Natural killer cell treated with Interleukin-12 subunit alpha and Interleukin-12 subunit beta and Interleukin-15 and Interleukin-18, amount 100 ng/mL, for 72 hours (primary cell): Measurements from ENCODE around the gene CRYBA4. TPM values are rescaled to one million over a fixed set of nuclear protein-coding genes. Genes with fewer than 3 reads are reported as not detected.

Experiments used
- total RNA-seq, 2 donors: library from RNA; stranded (reverse); gene quantifications; one replicate each; pipeline ENCODE4 v1.2.3, GENCODE V29; 2022

CRYBA4 gene
- total RNA-seq, 2 donors from 2014 or later, result not detected

Other genes starting within 250 kb of the CRYBA4 start
- 10 to 100 TPM in 1 of 2 donors, 1 to 10 TPM in 1; 8.5 to 13.6 TPM for gene ASPHD2, start 192.7 kb upstream of the CRYBA4 start, total RNA-seq
- 10 to 100 TPM; 31.0 to 40.1 TPM for gene HPS4, start 138.2 kb upstream of the CRYBA4 start, total RNA-seq
- gene SRRD, start 138.1 kb upstream of the CRYBA4 start, total RNA-seq, result 10 to 100 TPM; 28.6 to 31.8 TPM
- gene TFIP11, start 109.5 kb upstream of the CRYBA4 start, total RNA-seq, result 10 to 100 TPM; 56.5 to 57.7 TPM
- gene TPST2, start 31.8 kb upstream of the CRYBA4 start, total RNA-seq, result 10 to 100 TPM; 43.1 to 43.6 TPM
- not detected for gene CRYBB1, start 3.9 kb upstream of the CRYBA4 start, total RNA-seq
- 10 to 100 TPM in 1 of 2 donors, 1 to 10 TPM in 1; 6.0 to 12.6 TPM for gene MIAT, start 35.6 kb downstream of the CRYBA4 start, total RNA-seq